Gastroesophageal sphincter (tissue), 3 donors: ENCODE data around the gene TECPR1.
"Not testable (repeated sequence)": the region's sequence is repeated elsewhere in the genome, so short reads cannot be mapped to it uniquely, and the experiment has no call there.

ENCODE experiments used
- POLR2A ChIP-seq, 2 donors: fragments of 450-650 bp; IDR thresholded peaks; one replicate each; pipeline ENCODE4 v1.6.1; 2017; ENCODE audit warnings: antibody characterized with exemption in 2 of 2, mild to moderate bottlenecking in 2 of 2, moderate library complexity in 1 of 2
- TF ChIP-seq, protein P1 (sequence below), 4 experiments: fragments of 200-600 bp in 2 of 4; fragments of 450-650 bp in 2 of 4; sonication (generic) in 1 of 4; IDR thresholded peaks; one replicate each; pipeline ENCODE4 v1.5.1; 2017 to 2019; ENCODE audit warnings: antibody characterized with exemption in 4 of 4, mild to moderate bottlenecking in 2 of 4, moderate library complexity in 2 of 4

DNA sequence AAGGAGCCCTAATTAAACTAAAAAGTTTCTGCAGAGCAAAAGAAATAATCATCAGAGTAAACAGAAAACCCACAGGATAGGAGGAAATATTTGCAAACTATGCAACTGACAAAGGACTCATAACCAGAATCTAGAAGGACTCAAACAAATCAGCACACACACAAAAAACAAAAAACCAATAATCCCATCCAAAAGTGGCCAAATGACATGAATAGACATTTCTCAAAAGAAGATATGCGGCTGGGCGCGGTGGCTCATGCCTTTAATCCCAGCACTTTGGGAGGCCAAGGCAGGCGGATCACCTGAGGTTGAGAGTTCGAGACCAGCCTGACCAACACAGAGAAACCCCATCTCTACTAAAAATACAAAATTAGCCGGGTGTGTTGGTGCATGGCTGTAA, 32.6 kb downstream of the TECPR1 start:
- TF ChIP-seq, protein P1, sequence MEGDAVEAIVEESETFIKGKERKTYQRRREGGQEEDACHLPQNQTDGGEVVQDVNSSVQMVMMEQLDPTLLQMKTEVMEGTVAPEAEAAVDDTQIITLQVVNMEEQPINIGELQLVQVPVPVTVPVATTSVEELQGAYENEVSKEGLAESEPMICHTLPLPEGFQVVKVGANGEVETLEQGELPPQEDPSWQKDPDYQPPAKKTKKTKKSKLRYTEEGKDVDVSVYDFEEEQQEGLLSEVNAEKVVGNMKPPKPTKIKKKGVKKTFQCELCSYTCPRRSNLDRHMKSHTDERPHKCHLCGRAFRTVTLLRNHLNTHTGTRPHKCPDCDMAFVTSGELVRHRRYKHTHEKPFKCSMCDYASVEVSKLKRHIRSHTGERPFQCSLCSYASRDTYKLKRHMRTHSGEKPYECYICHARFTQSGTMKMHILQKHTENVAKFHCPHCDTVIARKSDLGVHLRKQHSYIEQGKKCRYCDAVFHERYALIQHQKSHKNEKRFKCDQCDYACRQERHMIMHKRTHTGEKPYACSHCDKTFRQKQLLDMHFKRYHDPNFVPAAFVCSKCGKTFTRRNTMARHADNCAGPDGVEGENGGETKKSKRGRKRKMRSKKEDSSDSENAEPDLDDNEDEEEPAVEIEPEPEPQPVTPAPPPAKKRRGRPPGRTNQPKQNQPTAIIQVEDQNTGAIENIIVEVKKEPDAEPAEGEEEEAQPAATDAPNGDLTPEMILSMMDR (IDR thresholded peaks at IDR 0.05): not testable (repeated sequence)
- TF ChIP-seq POLR2A (IDR thresholded peaks at IDR 0.05): not testable (repeated sequence)
